22Rv1 (cell line): Measurements from ENCODE around the gene TIMP3.

ENCODE experiments used
- CTCF ChIP-seq: fragments of 450-650 bp; IDR thresholded peaks from 2 replicates; pipeline ENCODE4 v1.5.1; 2017; ENCODE audit warnings: mild to moderate bottlenecking
- ZFX ChIP-seq: fragments of 450-650 bp; IDR thresholded peaks from 2 replicates; pipeline ENCODE4 v1.6.1; 2017; ENCODE audit warnings: antibody characterized with exemption, borderline replicate concordance

GRCh38 chr22:32853662-32854061 is 52.2 kb downstream of the TIMP3 start:
- TF ChIP-seq CTCF (no peak), ZFX (no peak)
